Activated CD4-positive, CD25-positive, alpha-beta regulatory T cell treated with anti-CD3 and anti-CD28 coated beads, Interleukin-2, amount 50 U/mL, for 24 hours (primary cell): ENCODE data around the gene SNAI1.
"Not testable (repeated sequence)": the region's sequence is repeated elsewhere in the genome, so short reads cannot be mapped to it uniquely, and the experiment has no call there.

Source experiments
- ATAC-seq, 2 donors: fragments of 150-1000 bp; cut with Tn5 transposase; one replicate each; pipeline ENCODE4 v1.10.0; 2021; ENCODE audit warnings: mild to moderate bottlenecking in 1 of 2, moderate library complexity in 1 of 2

The SNAI1 gene

GRCh38 chr20:49987015-49987867 is 4.5 kb downstream of the SNAI1 start:
- ATAC-seq: no peak

GRCh38 chr20:49987868-49988690 is 5.3 kb downstream of the SNAI1 start:
- ATAC-seq: no peak

GRCh38 chr20:49989234-49990065 is 6.7 kb downstream of the SNAI1 start:
- no peak for ATAC-seq

GRCh38 chr20:49990271-49990720 is 7.5 kb downstream of the SNAI1 start:
- no peak for ATAC-seq

- no peak for ATAC-seq
Measured at GRCh38 chr20:49993301-49993751, 10.5 kb downstream of the SNAI1 start.

- ATAC-seq: no peak
Measured at GRCh38 chr20:49995586-49995985, 12.8 kb downstream of the SNAI1 start.

- ATAC-seq: not testable (repeated sequence)
Measured at GRCh38 chr20:49998478-49999188, 15.9 kb downstream of the SNAI1 start.

- ATAC-seq: peak; percentile 81 to 83
Measured at GRCh38 chr20:49999329-49999728, 16.5 kb downstream of the SNAI1 start.

GRCh38 chr20:50000548-50001222 is 17.9 kb downstream of the SNAI1 start:
- ATAC-seq: not testable (repeated sequence)

- ATAC-seq: no peak
Measured at GRCh38 chr20:50001784-50002311, 19.1 kb downstream of the SNAI1 start.

GRCh38 chr20:50003253-50003656 is 20.5 kb downstream of the SNAI1 start:
- no peak for ATAC-seq

- no peak for ATAC-seq
Measured at GRCh38 chr20:50004229-50004628, 21.4 kb downstream of the SNAI1 start.

GRCh38 chr20:50005471-50005981 is 22.7 kb downstream of the SNAI1 start:
- ATAC-seq: no peak

- no peak for ATAC-seq
Measured at GRCh38 chr20:50007369-50007768, 24.6 kb downstream of the SNAI1 start.

GRCh38 chr20:50008007-50008406 is 25.2 kb downstream of the SNAI1 start:
- no peak for ATAC-seq

- ATAC-seq: no peak
Measured at GRCh38 chr20:50009521-50010454, 27.0 kb downstream of the SNAI1 start.

- ATAC-seq: not testable (repeated sequence)
Measured at GRCh38 chr20:50011597-50011996, 28.8 kb downstream of the SNAI1 start.

- no peak for ATAC-seq
Measured at GRCh38 chr20:50012282-50013263, 29.8 kb downstream of the SNAI1 start.
